ENCODE measurements around the gene OTOP1. TPM values are rescaled to one million over a fixed set of nuclear protein-coding genes. Genes with fewer than 3 reads are reported as not detected.
"Not testable (repeated sequence)": the region's sequence is repeated elsewhere in the genome, so short reads cannot be mapped to it uniquely, and the experiment has no call there.

The OTOP1 gene
- total RNA-seq, 1 experiment from 2014 or later = not detected

- not testable (repeated sequence) for DNase-seq (ENCODE audit: low spot score)
Measured at GRCh38 chr4:4164532-4165173, 62.1 kb downstream of the OTOP1 start.

DNA sequence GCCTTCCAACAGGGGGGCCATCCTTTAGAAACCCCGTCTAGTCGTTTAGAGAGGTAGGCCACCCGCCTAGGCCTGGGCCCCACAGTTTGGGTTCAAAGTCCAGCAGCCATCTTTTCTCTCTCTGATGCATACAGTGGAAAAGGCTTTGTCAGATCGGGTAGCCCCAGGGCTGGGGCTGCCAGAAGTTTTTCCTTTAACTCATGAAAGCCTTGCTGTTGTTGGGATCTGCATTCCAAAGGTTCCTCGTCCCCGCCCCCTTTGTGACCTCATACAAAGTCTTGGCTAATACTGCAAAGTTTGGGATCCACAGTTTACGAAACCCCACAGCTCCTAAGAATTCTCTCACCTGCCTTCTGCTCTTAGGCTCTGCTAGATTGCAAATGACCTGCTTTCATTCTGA is 64.5 kb downstream of the OTOP1 start:
- DNase-seq (ENCODE audit: low spot score) = not testable (repeated sequence)

- DNase-seq (ENCODE audit: low spot score) = not testable (repeated sequence)
Measured at GRCh38 chr4:4160956-4161665, 65.6 kb downstream of the OTOP1 start.

- peak; percentile 19 for DNase-seq (ENCODE audit: low spot score)
Measured at GRCh38 chr4:4145622-4146021, 81.1 kb downstream of the OTOP1 start.

GRCh38 chr4:4143376-4143775 is 83.4 kb downstream of the OTOP1 start:
- DNase-seq (ENCODE audit: low spot score) = not testable (repeated sequence)

DNA sequence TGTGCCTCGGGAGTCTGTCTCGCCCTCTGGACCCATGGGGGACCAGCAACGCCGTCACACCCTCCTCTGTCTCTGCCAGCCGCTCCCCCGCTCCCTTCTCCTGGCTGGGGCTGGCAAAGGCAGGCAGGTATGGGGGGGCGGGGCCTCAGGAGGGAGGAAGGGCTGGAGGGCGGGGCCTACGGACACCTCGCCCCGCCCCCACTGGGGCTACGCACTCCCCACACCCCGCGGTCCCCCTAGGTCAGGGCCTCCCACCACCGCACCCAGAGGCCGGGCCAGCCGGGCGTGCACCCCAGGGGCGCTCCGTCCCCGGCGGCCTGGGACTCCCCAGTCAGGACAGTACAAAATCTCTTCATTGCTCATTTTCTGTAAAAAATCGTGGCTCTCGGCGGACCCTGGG is 84.0 kb downstream of the OTOP1 start:
- not testable (repeated sequence) for DNase-seq (ENCODE audit: low spot score)

GRCh38 chr4:4141186-4141585 is 85.5 kb downstream of the OTOP1 start:
- DNase-seq (ENCODE audit: low spot score) = not testable (repeated sequence)

Other genes with a start within 250 kb of the OTOP1 start
- gene TMEM128, start 21.3 kb upstream of the OTOP1 start, total RNA-seq (2014; rRNA removed; shearing (Covaris generic)) = 34.1 and 37.0 TPM in 2 replicates
- gene LYAR, start 63.2 kb upstream of the OTOP1 start, total RNA-seq (2014; rRNA removed; shearing (Covaris generic)) = 46.6 and 54.9 TPM in 2 replicates
- gene ZBTB49, start 63.3 kb upstream of the OTOP1 start, total RNA-seq (2014; rRNA removed; shearing (Covaris generic)) = 4.6 and 5.5 TPM in 2 replicates
- gene NSG1, start 160.2 kb upstream of the OTOP1 start, total RNA-seq (2014; rRNA removed; shearing (Covaris generic)) = 7.5 and 8.9 TPM in 2 replicates